GM12875 (cell line): ENCODE data around the gene BBLN.

Source experiments
- H3K4me3 ChIP-seq: one replicate; pipeline ENCODE4 v1.5.1; 2011; ENCODE audit warnings: low read depth, low read length, control low read depth
- TF ChIP-seq, protein P1 (sequence below): IDR thresholded peaks from 2 replicates; pipeline ENCODE4 v1.5.1; 2011; ENCODE audit warnings: low read depth, mild to moderate bottlenecking, control low read depth, inconsistent platforms, low read length, moderate library complexity, borderline replicate concordance; ENCODE audit not compliant: insufficient read depth

The BBLN gene

DNA sequence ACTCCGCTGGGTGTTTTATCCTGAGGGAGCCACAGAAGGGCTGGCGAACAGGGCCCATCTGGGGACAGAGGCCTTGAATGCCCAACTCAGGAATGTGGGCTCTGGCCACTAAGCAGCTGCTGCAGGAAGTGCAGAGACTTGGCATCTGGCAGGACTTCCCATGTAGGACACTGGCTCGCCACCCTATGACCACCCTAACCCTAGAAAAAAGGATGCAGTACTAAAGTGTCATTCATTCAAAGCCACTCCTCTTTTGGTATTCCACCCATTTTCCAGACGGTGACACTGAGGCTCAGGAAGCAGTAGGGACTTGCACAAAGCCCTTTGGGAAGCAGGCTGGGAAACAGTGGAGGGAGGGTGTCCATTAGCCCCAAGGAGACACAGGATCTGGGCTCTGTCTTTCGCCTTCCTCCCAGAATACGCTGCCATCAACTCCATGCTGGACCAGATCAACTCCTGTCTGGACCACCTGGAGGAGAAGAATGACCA is 3.0 kb downstream of the BBLN start:
- no peak overlapping the region for H3K4me3 ChIP-seq
- TF ChIP-seq, protein P1, sequence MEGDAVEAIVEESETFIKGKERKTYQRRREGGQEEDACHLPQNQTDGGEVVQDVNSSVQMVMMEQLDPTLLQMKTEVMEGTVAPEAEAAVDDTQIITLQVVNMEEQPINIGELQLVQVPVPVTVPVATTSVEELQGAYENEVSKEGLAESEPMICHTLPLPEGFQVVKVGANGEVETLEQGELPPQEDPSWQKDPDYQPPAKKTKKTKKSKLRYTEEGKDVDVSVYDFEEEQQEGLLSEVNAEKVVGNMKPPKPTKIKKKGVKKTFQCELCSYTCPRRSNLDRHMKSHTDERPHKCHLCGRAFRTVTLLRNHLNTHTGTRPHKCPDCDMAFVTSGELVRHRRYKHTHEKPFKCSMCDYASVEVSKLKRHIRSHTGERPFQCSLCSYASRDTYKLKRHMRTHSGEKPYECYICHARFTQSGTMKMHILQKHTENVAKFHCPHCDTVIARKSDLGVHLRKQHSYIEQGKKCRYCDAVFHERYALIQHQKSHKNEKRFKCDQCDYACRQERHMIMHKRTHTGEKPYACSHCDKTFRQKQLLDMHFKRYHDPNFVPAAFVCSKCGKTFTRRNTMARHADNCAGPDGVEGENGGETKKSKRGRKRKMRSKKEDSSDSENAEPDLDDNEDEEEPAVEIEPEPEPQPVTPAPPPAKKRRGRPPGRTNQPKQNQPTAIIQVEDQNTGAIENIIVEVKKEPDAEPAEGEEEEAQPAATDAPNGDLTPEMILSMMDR = no peak

DNA sequence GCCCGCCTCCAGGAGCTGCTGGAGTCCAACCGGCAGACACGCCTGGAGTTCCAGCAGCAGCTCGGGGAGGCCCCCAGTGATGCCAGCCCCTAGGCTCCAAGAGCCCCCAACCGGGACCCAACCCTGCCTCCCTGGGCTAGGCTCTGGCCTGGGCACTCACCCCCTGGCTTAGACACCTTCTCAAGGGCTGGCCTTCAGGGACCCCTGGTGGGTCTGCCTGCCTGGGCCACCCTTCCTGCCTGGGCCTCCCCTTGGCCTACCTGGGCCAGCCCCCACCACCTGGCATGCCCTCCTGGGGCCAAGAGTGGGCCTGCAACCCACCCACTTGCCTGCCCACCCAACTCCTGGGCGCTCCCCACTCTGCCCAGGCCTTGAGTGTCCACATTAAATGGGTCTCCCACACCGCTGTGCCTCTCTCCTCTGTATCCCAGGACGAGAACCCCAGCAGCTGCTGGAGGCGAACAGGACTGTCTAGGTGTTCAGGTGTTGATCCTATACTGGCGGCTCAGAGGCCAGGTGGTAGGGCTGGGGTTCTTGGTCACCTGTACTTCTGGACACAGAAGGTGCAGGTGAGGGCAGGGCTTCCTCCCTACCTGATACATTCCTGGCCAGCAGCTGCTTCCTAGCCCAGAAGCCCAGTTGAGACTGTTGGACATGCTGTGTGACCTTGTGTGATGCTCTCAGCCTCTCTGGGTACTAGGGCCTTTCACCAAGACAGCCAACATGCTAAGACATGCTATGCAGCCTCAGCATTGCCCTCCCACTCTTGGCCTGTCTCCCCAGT is 3.6 kb downstream of the BBLN start:
- TF ChIP-seq, protein P1 = no peak
- H3K4me3 ChIP-seq = no peak overlapping the region

DNA sequence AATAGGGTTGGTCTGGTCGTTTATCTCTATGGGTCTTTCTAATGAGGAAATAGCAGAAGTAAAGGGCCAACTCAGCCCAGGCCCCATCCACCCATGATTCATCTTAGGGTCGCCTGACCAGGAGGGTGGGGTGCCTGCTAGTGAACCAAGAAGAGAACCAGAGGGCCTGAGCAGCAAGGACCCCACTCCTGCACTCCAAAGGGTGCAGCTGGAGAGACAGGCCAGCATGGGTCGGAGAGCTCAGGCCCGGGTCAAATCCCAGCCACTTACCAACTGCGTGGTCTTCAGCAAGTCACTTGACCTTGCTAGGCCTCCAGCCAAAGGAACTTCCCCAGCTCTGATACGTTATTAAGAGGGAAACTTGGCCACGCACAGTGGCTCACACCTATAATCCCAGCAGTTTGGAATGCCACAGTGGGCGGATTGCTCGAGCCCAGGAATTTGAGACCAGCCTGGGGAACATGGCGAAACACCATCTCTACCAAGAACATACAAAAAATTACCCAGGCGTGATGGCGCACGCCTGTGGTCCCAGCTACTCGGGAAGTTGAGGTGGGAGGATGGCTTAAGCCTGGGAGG is 4.3 kb downstream of the BBLN start:
- TF ChIP-seq, protein P1 = no peak
- H3K4me3 ChIP-seq = no peak overlapping the region

DNA sequence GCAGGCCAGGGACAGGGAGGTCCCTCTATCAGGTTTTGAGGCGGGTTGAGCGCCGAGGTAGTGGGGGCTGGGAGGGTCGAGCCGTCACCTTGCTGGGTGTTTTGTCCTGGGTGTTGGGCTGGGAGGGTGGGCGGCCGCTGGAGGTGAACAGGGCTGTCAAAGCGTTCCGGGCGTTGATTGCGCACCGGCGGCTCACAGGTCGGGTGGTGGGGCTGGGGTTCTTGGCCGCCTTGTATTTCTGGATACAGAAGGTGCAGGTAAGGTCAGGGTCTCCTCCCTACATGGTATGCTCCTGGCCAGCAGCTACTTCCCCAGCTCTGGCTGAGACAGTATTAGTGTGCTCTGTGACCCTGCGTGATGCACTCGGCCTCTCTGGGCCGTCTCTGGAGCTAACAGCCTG is 6.1 kb downstream of the BBLN start:
- no peak overlapping the region for H3K4me3 ChIP-seq
- TF ChIP-seq, protein P1 = no peak

DNA sequence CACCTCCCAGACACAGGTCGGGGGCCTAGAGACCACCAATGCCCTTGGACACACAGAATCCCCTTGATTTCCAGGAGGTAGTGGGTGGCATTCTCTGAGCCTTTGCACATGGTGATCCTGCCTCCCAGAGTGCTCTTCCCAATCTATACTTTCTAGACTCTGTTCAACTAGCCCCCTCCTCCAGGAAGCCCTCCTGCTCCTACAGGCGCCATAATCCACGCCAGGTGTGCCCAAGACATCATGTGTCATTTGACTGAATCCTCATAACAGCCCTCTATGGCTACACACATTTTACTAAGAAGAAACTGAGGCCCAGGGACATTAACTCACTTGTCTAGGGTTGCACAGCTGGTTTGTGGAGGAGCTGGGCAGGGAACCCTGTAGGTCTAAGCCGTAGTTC is 7.1 kb downstream of the BBLN start:
- TF ChIP-seq, protein P1 = no peak
- no peak overlapping the region for H3K4me3 ChIP-seq

DNA sequence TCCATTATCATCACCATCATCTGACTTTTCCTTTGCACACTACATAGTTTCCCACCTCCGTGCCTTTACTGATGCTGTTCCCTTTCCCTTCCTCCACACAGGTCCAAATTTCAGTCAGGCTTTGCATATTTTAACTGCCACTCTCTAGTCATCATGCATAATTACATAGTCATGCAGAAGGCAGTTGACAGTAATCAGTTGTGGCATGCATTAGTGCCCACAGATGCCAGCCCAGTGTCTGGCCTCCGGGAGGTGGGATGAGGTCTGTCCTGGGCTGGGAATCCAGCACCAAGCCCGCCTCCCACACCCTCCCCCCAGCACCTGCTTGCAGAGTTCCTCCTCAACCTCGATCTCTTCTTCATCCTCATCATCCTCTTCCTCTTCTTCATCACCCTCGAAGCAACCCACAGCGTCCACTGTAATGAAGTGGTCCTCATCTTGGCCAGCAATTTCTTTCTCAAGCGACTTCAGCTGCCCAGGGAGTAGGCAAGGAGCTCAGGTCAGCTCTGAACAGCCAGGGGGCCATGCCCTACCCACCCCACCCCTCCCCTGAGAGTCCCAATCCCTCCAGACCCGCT is 8.8 kb downstream of the BBLN start:
- H3K4me3 ChIP-seq = no peak overlapping the region
- TF ChIP-seq, protein P1 = no peak

DNA sequence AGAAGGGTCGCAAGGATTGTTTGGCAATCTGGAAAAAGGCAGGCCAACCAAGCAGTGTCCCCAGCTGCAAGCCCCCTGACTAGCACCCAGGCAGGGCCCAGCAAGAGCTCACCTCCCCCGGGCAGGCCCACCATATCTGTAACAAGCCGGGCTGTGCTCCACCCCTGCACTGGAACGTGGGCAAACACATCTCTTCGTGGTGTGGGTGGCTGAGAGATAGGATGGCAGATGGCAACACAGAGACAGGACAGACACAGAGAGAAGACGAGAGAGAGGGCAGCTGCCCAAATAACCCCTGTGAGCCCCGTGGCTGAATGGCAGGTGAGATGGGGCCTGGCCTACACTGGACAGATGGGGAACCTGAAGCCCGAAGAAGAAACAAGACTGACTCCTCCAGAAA is 9.4 kb downstream of the BBLN start:
- no peak overlapping the region for H3K4me3 ChIP-seq
- TF ChIP-seq, protein P1 = no peak
